ENCODE measurements around the gene MMP24.

DNA sequence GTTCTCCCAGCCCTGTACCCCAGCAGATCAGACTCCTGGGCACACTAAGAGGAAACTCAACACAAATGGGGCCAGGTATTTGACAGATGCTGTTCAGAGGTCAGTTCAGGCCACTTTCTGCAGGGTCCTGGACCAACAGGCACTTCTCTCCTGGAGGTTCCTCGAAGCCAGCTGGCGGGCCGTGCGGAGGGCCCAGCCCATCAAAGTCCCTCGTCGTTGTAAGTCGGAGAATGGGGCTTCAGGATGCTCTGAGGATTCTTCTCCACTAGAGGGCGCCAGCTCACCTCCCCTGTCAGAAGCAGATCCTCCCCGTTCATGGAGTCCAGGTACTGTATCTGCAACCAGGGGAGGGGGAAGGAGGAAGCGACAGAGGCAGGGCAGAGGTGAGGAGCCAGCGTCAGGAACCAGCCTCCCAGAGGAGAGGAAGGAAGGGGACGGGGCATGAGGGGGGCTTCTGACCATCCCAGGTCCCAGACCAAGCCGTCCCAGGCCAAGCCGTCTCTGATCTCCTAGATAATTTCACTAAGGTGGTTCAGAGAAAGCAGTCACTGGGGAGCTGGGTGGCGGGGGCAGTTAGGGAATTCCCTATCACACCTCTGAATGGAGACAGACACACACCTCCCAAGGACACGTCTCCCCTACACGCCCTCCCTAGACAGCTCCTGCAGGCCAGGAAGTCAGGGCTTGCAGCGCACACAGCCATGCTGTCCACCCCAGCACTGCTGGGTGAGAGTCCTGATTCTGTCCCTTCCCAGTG is 77.4 kb downstream of the MMP24 start:
- TF ChIP-seq, protein P1, sequence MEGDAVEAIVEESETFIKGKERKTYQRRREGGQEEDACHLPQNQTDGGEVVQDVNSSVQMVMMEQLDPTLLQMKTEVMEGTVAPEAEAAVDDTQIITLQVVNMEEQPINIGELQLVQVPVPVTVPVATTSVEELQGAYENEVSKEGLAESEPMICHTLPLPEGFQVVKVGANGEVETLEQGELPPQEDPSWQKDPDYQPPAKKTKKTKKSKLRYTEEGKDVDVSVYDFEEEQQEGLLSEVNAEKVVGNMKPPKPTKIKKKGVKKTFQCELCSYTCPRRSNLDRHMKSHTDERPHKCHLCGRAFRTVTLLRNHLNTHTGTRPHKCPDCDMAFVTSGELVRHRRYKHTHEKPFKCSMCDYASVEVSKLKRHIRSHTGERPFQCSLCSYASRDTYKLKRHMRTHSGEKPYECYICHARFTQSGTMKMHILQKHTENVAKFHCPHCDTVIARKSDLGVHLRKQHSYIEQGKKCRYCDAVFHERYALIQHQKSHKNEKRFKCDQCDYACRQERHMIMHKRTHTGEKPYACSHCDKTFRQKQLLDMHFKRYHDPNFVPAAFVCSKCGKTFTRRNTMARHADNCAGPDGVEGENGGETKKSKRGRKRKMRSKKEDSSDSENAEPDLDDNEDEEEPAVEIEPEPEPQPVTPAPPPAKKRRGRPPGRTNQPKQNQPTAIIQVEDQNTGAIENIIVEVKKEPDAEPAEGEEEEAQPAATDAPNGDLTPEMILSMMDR (IDR thresholded peaks at IDR 0.05), result peak; percentile 96
- TF ChIP-seq EZH2phosphoT487 (IDR thresholded peaks at IDR 0.05), result no peak

All from neural progenitor cell (in vitro differentiated cells).